Nephron progenitor cell (in vitro differentiated cells): ENCODE measurements around the gene ATP2B2.
A peak's percentile ranks its signal among the peaks of the same experiment; 100 is the strongest.

Source experiments
- DNase-seq: peaks from one replicate; pipeline ENCODE4 v3.0.0; 2021
- H3K27ac Mint-ChIP-seq: 2 replicates; pipeline ENCODE4 v1.8.0; 2021; ENCODE audit warnings: mild to moderate bottlenecking, moderate library complexity, mixed read lengths
- H3K27me3 Mint-ChIP-seq: 2 replicates; pipeline ENCODE4 v1.8.0; 2021; ENCODE audit warnings: mild to moderate bottlenecking, low read depth, mixed read lengths; ENCODE audit not compliant: poor library complexity
- H3K36me3 Mint-ChIP-seq: 2 replicates; pipeline ENCODE4 v1.8.0; 2021; ENCODE audit warnings: low read depth, mixed read lengths
- H3K4me1 Mint-ChIP-seq: 2 replicates; pipeline ENCODE4 v1.8.0; 2021; ENCODE audit warnings: mixed read lengths
- H3K4me3 Mint-ChIP-seq: 2 replicates; pipeline ENCODE4 v1.8.0; 2021; ENCODE audit warnings: mild to moderate bottlenecking, moderate library complexity, mixed read lengths
- H3K9me3 Mint-ChIP-seq: 2 replicates; pipeline ENCODE4 v1.8.0; 2021; ENCODE audit warnings: mild to moderate bottlenecking, moderate library complexity, mixed read lengths
- TF ChIP-seq, protein P1 (sequence below): fragments of 200-600 bp; sonication (generic); IDR thresholded peaks from 2 replicates; pipeline ENCODE4 v1.5.0; 2021; ENCODE audit warnings: antibody characterized with exemption

ATP2B2 gene

DNA sequence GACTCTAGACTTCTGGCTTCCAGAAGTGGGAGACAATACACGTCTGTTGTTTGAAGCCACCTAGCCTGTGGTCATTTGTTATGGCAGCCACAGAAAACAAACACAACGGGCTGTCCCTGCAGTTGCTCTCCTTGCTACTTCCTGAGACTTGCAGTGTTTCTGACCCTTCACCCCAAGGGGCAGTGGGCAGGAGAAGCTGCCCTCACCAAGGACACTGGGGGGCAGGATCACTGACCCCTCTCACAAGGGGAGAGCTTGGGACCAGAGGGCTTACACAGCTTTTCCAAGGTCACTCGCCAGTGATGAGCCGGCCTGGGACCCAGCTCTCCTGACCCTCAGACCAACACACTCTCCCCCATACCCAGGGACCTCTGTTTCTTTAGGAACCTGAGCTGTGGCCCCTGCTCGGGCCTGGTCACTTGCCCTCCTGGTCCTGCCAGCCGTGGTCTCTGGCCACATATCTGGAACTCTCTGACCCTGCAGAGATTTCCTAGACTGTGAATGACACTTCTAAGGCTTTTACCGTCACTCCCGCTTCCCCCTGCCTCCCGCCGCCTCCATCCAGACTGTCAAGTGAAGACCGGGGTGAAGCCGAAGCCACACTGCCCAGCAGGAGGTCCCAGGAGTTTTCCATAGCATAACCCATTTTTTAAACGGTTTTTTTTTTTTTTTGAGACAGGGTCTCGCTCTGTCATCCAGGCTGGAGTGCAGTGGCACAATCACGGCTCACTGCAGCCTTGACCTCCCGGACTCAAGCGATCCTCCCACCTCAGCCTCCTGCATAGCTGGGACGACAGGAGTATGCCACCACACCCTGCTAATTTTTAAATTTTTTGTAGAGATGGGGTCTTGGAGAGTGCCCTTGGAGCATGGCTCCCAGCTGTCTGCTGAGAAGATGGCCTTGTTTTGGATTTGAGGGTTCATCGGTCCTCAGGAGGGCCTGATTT lies 4.4 kb downstream of the ATP2B2 start:
- TF ChIP-seq, protein P1, sequence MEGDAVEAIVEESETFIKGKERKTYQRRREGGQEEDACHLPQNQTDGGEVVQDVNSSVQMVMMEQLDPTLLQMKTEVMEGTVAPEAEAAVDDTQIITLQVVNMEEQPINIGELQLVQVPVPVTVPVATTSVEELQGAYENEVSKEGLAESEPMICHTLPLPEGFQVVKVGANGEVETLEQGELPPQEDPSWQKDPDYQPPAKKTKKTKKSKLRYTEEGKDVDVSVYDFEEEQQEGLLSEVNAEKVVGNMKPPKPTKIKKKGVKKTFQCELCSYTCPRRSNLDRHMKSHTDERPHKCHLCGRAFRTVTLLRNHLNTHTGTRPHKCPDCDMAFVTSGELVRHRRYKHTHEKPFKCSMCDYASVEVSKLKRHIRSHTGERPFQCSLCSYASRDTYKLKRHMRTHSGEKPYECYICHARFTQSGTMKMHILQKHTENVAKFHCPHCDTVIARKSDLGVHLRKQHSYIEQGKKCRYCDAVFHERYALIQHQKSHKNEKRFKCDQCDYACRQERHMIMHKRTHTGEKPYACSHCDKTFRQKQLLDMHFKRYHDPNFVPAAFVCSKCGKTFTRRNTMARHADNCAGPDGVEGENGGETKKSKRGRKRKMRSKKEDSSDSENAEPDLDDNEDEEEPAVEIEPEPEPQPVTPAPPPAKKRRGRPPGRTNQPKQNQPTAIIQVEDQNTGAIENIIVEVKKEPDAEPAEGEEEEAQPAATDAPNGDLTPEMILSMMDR: no peak
- H3K4me1 Mint-ChIP-seq: peaks cover 35% of the 10 kb centered on the region
- peak overlapping the region; percentile 77 for H3K27ac Mint-ChIP-seq
- no peaks in the 10 kb centered on the region for H3K36me3 Mint-ChIP-seq
- H3K27me3 Mint-ChIP-seq: peaks cover 43% of the 10 kb centered on the region
- no peak for DNase-seq
- H3K9me3 Mint-ChIP-seq: no peaks in the 10 kb centered on the region
- no peak overlapping the region for H3K4me3 Mint-ChIP-seq

- DNase-seq: no peak
- Mint-ChIP-seq H3K4me1 (peaks cover 21% of the 10 kb centered on the region), H3K27me3 (peaks cover 24% of the 10 kb centered on the region), H3K4me3 (no peak overlapping the region), H3K36me3 (no peaks in the 10 kb centered on the region), H3K9me3 (no peaks in the 10 kb centered on the region), H3K27ac (no peak overlapping the region)
- TF ChIP-seq, protein P1: no peak
Measured at GRCh38 chr3:10498271-10498670, 7.1 kb downstream of the ATP2B2 start.

DNA sequence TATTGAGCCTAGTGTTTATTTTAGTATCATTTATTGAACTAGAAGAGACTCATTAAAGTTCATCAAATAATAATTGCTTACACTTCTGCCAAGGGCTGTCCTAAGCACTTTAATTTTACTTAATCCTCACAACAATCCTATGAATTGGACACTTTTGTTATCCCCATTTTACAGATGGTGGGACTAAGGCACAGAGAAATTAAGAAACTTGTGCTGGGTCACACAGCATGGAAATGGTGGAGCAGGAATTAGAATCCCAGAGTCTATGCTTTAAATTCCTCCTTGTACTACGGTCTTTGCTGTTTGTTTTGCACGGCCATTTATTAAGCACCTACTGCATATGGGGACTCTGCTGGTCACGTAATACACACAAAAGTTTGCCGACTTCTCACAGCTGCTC lies 7.9 kb downstream of the ATP2B2 start:
- H3K4me3 Mint-ChIP-seq: no peak overlapping the region
- peaks cover 17% of the 10 kb centered on the region for H3K27me3 Mint-ChIP-seq
- peaks cover 21% of the 10 kb centered on the region for H3K4me1 Mint-ChIP-seq
- no peaks in the 10 kb centered on the region for H3K9me3 Mint-ChIP-seq
- no peak overlapping the region for H3K27ac Mint-ChIP-seq
- TF ChIP-seq, protein P1: no peak
- no peak for DNase-seq
- no peaks in the 10 kb centered on the region for H3K36me3 Mint-ChIP-seq

DNA sequence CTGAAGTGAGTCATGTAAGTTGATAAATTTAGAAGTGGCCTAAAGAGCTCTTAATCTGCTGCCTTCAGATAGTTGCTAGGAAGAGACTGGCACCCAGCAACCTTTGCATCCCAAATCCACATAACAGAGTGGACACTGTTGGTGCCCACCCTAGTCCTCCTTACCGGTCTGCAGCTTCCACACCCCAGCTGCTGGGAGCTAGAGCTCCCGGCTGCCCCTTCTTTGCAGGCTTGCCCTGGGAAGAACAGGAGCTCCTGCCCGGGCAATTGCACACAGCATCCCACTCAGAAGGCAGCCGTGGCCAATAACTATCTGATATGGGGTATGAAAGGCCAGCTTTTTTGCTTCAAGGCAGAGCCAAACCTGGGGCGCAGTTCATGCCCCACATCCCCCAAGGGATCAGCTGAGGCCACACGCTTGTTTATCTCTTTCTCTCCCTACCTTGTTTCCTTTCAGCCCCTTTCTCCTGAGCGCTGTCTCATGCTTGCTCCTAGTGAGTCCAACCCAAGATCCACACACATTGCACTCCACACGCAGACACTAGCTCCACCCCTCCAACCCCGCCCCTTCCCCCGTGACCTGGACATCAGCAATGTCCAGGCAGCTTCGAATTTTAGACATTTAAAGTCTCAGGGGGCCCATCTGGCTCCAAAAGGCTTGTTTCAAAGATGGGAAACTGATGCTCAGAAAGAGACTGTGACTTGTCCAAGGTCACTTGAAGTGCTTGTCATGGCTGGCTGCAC lies 9.1 kb downstream of the ATP2B2 start:
- Mint-ChIP-seq H3K4me3 (no peak overlapping the region), H3K4me1 (peaks cover 20% of the 10 kb centered on the region), H3K27me3 (peaks cover 17% of the 10 kb centered on the region), H3K27ac (no peak overlapping the region), H3K9me3 (no peaks in the 10 kb centered on the region), H3K36me3 (no peaks in the 10 kb centered on the region)
- no peak for DNase-seq
- TF ChIP-seq, protein P1: no peak

DNA sequence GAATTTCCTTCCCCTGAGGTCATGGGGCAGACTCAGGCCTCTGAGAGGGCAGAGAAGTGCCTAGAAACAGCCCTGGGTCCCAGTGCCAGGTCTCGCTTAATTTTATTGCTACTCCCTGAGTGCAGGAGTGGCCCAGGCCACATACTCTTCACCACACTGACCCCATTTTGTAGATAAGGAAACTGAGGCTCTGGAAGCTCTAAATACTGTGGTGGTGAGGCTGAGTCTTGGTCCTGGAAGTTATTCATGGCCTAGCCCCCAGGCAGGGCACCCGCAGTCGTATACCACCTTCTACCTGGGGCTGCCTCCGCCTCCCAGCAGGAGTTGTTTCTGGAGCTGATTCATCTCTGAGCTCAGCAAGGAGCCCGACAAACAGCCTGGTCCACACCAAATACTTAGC lies 9.8 kb downstream of the ATP2B2 start:
- Mint-ChIP-seq H3K4me1 (peaks cover 18% of the 10 kb centered on the region), H3K27ac (no peak overlapping the region), H3K9me3 (no peaks in the 10 kb centered on the region), H3K4me3 (no peak overlapping the region), H3K27me3 (peaks cover 16% of the 10 kb centered on the region), H3K36me3 (no peaks in the 10 kb centered on the region)
- TF ChIP-seq, protein P1: no peak
- DNase-seq: no peak
